T-helper 17 cell (primary cell): ENCODE measurements around the gene PRKG1. TPM values are rescaled to one million over a fixed set of nuclear protein-coding genes. Genes with fewer than 3 reads are reported as not detected.
"Not testable (repeated sequence)": the region's sequence is repeated elsewhere in the genome, so short reads cannot be mapped to it uniquely, and the experiment has no call there.

Experiments used
- ATAC-seq: fragments of 150-1000 bp; cut with Tn5 transposase; 2 replicates; pipeline ENCODE4 v1.10.0; 2021; ENCODE audit warnings: mild to moderate bottlenecking, moderate library complexity
- DNase-seq, 3 donors: peaks; one replicate each; pipeline versions ENCODE4 v3.0.0 to v3.0.0-alpha.2; 2020 to 2021
- H3K9me3 ChIP-seq: one replicate; pipeline ENCODE4 v1.7.0; 2013; ENCODE audit warnings: low read length, mild to moderate bottlenecking; ENCODE audit not compliant: control insufficient read depth, poor library complexity, severe bottlenecking
- H3K27ac Mint-ChIP-seq: one replicate; pipeline ENCODE4 v1.8.0; 2022; ENCODE audit warnings: mild to moderate bottlenecking, moderate library complexity, mixed read lengths
- H3K27me3 Mint-ChIP-seq: one replicate; pipeline ENCODE4 v1.8.0; 2022; ENCODE audit warnings: mixed read lengths
- H3K36me3 Mint-ChIP-seq: one replicate; pipeline ENCODE4 v1.8.0; 2022; ENCODE audit warnings: low read depth, mixed read lengths
- H3K4me1 Mint-ChIP-seq: one replicate; pipeline ENCODE4 v1.8.0; 2022; ENCODE audit warnings: mild to moderate bottlenecking, mixed read lengths
- H3K4me3 Mint-ChIP-seq: one replicate; pipeline ENCODE4 v1.8.0; 2022; ENCODE audit warnings: mild to moderate bottlenecking, moderate library complexity, mixed read lengths
- total RNA-seq, 4 donors: library from RNA in 2 of 4; stranded (reverse) in 2 of 4; gene quantifications; one replicate each; pipeline ENCODE4 v1.2.3 and lab custom pipeline; 2022 to 2026

The PRKG1 gene
- total RNA-seq, 2 donors from 2014 or later: 0.27 to 4.1 TPM

- DNase-seq (no peak), ATAC-seq (peak; percentile 48)
- Mint-ChIP-seq H3K4me3 (no peak overlapping the region), H3K36me3 (no peaks in the 10 kb centered on the region), H3K27me3 (no peaks in the 10 kb centered on the region), H3K27ac (no peak overlapping the region), H3K4me1 (no peaks in the 10 kb centered on the region)
- no peaks in the 10 kb centered on the region for H3K9me3 ChIP-seq
These were observed 266.7 kb downstream of the PRKG1 start for GRCh38 chr10:51340845-51341610.

GRCh38 chr10:51341745-51342144, 267.5 kb downstream of the PRKG1 start:
- H3K27me3 Mint-ChIP-seq, H3K27ac Mint-ChIP-seq, H3K4me1 Mint-ChIP-seq, DNase-seq, H3K36me3 Mint-ChIP-seq, ATAC-seq, H3K9me3 ChIP-seq, H3K4me3 Mint-ChIP-seq: not testable (repeated sequence)

- Mint-ChIP-seq H3K27me3 (no peaks in the 10 kb centered on the region), H3K4me3 (no peak overlapping the region), H3K27ac (no peak overlapping the region), H3K4me1 (no peaks in the 10 kb centered on the region), H3K36me3 (no peaks in the 10 kb centered on the region)
- no peaks in the 10 kb centered on the region for H3K9me3 ChIP-seq
- ATAC-seq: no peak
- no peak for DNase-seq
These were observed 268.1 kb downstream of the PRKG1 start for GRCh38 chr10:51342381-51342780.

- Mint-ChIP-seq H3K4me1 (no peaks in the 10 kb centered on the region), H3K4me3 (no peak overlapping the region), H3K36me3 (no peaks in the 10 kb centered on the region), H3K27me3 (no peaks in the 10 kb centered on the region), H3K27ac (no peak overlapping the region)
- no peaks in the 10 kb centered on the region for H3K9me3 ChIP-seq
- DNase-seq: no peak
- no peak for ATAC-seq
These were observed 269.1 kb downstream of the PRKG1 start for GRCh38 chr10:51343391-51343790.

GRCh38 chr10:51344371-51344770, 270.1 kb downstream of the PRKG1 start:
- H3K27me3 Mint-ChIP-seq: no peaks in the 10 kb centered on the region
- no peaks in the 10 kb centered on the region for H3K9me3 ChIP-seq
- no peak overlapping the region for H3K27ac Mint-ChIP-seq
- H3K4me3 Mint-ChIP-seq: no peak overlapping the region
- ATAC-seq: no peak
- H3K4me1 Mint-ChIP-seq: no peaks in the 10 kb centered on the region
- no peaks in the 10 kb centered on the region for H3K36me3 Mint-ChIP-seq
- DNase-seq: no peak

- H3K27ac Mint-ChIP-seq: no peak overlapping the region
- H3K36me3 Mint-ChIP-seq: no peaks in the 10 kb centered on the region
- ATAC-seq (no peak), DNase-seq (no peak)
- H3K9me3 ChIP-seq: no peaks in the 10 kb centered on the region
- no peaks in the 10 kb centered on the region for H3K27me3 Mint-ChIP-seq
- H3K4me3 Mint-ChIP-seq: no peak overlapping the region
- H3K4me1 Mint-ChIP-seq: no peaks in the 10 kb centered on the region
These were observed 274.3 kb downstream of the PRKG1 start for GRCh38 chr10:51348622-51349021.

- H3K36me3 Mint-ChIP-seq: no peaks in the 10 kb centered on the region
- DNase-seq (no peak), ATAC-seq (no peak)
- H3K27me3 Mint-ChIP-seq: no peaks in the 10 kb centered on the region
- no peaks in the 10 kb centered on the region for H3K4me1 Mint-ChIP-seq
- H3K27ac Mint-ChIP-seq: no peak overlapping the region
- H3K4me3 Mint-ChIP-seq: no peak overlapping the region
- H3K9me3 ChIP-seq: no peaks in the 10 kb centered on the region
These were observed 282.9 kb downstream of the PRKG1 start for GRCh38 chr10:51357170-51357569.

GRCh38 chr10:51358227-51358626, 283.9 kb downstream of the PRKG1 start:
- H3K9me3 ChIP-seq: no peaks in the 10 kb centered on the region
- ATAC-seq (no peak), DNase-seq (no peak)
- Mint-ChIP-seq H3K4me1 (no peaks in the 10 kb centered on the region), H3K27me3 (no peaks in the 10 kb centered on the region), H3K4me3 (no peak overlapping the region), H3K36me3 (no peaks in the 10 kb centered on the region), H3K27ac (no peak overlapping the region)

- no peaks in the 10 kb centered on the region for H3K36me3 Mint-ChIP-seq
- H3K9me3 ChIP-seq: no peaks in the 10 kb centered on the region
- H3K4me3 Mint-ChIP-seq: no peak overlapping the region
- peaks cover 6% of the 10 kb centered on the region for H3K27me3 Mint-ChIP-seq
- no peak overlapping the region for H3K27ac Mint-ChIP-seq
- ATAC-seq (no peak), DNase-seq (no peak)
- H3K4me1 Mint-ChIP-seq: no peaks in the 10 kb centered on the region
These were observed 289.1 kb downstream of the PRKG1 start for GRCh38 chr10:51363415-51363814.

- H3K27me3 Mint-ChIP-seq: peaks cover 9% of the 10 kb centered on the region
- no peak overlapping the region for H3K4me3 Mint-ChIP-seq
- no peak for DNase-seq
- H3K4me1 Mint-ChIP-seq: no peaks in the 10 kb centered on the region
- no peak for ATAC-seq
- H3K36me3 Mint-ChIP-seq: no peaks in the 10 kb centered on the region
- no peak overlapping the region for H3K27ac Mint-ChIP-seq
- no peaks in the 10 kb centered on the region for H3K9me3 ChIP-seq
These were observed 290.4 kb downstream of the PRKG1 start for GRCh38 chr10:51364674-51365073.

- Mint-ChIP-seq H3K27me3 (peaks cover 9% of the 10 kb centered on the region), H3K27ac (no peak overlapping the region), H3K36me3 (no peaks in the 10 kb centered on the region), H3K4me1 (no peaks in the 10 kb centered on the region), H3K4me3 (no peak overlapping the region)
- ATAC-seq: no peak
- no peak for DNase-seq
- H3K9me3 ChIP-seq: no peaks in the 10 kb centered on the region
These were observed 291.8 kb downstream of the PRKG1 start for GRCh38 chr10:51366044-51366443.

- no peaks in the 10 kb centered on the region for H3K36me3 Mint-ChIP-seq
- no peaks in the 10 kb centered on the region for H3K9me3 ChIP-seq
- no peak overlapping the region for H3K4me3 Mint-ChIP-seq
- ATAC-seq: no peak
- H3K4me1 Mint-ChIP-seq: no peaks in the 10 kb centered on the region
- DNase-seq: no peak
- H3K27me3 Mint-ChIP-seq: peaks cover 9% of the 10 kb centered on the region
- no peak overlapping the region for H3K27ac Mint-ChIP-seq
These were observed 292.8 kb downstream of the PRKG1 start for GRCh38 chr10:51367127-51367526.

GRCh38 chr10:51367694-51368093, 293.4 kb downstream of the PRKG1 start:
- H3K36me3 Mint-ChIP-seq: no peaks in the 10 kb centered on the region
- no peaks in the 10 kb centered on the region for H3K9me3 ChIP-seq
- H3K4me1 Mint-ChIP-seq: no peaks in the 10 kb centered on the region
- no peak overlapping the region for H3K4me3 Mint-ChIP-seq
- DNase-seq (no peak), ATAC-seq (no peak)
- H3K27ac Mint-ChIP-seq: no peak overlapping the region
- peaks cover 9% of the 10 kb centered on the region for H3K27me3 Mint-ChIP-seq

GRCh38 chr10:51368943-51369342, 294.7 kb downstream of the PRKG1 start:
- H3K4me3 Mint-ChIP-seq: no peak overlapping the region

More at GRCh38 chr10:51368943-51369342, 294.7 kb downstream of the PRKG1 start:
- no peaks in the 10 kb centered on the region for H3K9me3 ChIP-seq
- H3K27ac Mint-ChIP-seq: no peak overlapping the region
- DNase-seq (no peak), ATAC-seq (no peak)
- peaks cover 9% of the 10 kb centered on the region for H3K27me3 Mint-ChIP-seq
- H3K4me1 Mint-ChIP-seq: no peaks in the 10 kb centered on the region
- no peaks in the 10 kb centered on the region for H3K36me3 Mint-ChIP-seq
